ENCODE data around the gene COMMD3.

COMMD3 gene

GRCh38 chr10:22340329-22341189 lies 24.4 kb downstream of the COMMD3 start:
- no peaks in the 10 kb centered on the region for H3K36me3 ChIP-seq (ENCODE audit: control insufficient read depth, insufficient read depth, low read length)
- peak overlapping the region; percentile 71 for H3K4me3 ChIP-seq (ENCODE audit: low read depth, low read length)
- H3K9ac ChIP-seq (ENCODE audit: low read length): peak overlapping the region; percentile 42
- peaks cover 21% of the 10 kb centered on the region for H3K4me1 ChIP-seq (ENCODE audit: control insufficient read depth, insufficient read depth, low read length)
- peaks cover 100% of the 10 kb centered on the region for H3K27me3 ChIP-seq (ENCODE audit: control insufficient read depth, insufficient read depth, low read length)
- no peak overlapping the region for H3K27ac ChIP-seq (ENCODE audit: low read depth, low read length)
- no peaks in the 10 kb centered on the region for H3K9me3 ChIP-seq (ENCODE audit: control insufficient read depth, insufficient read depth, low read depth, low read length)

- H3K4me1 ChIP-seq (ENCODE audit: control insufficient read depth, insufficient read depth, low read length): peaks cover 21% of the 10 kb centered on the region
- H3K9ac ChIP-seq (ENCODE audit: low read length): no peak overlapping the region
- H3K9me3 ChIP-seq (ENCODE audit: control insufficient read depth, insufficient read depth, low read depth, low read length): no peaks in the 10 kb centered on the region
These were observed 25.2 kb downstream of the COMMD3 start for GRCh38 chr10:22341190-22341925.

GRCh38 chr10:22341926-22342196 lies 25.7 kb downstream of the COMMD3 start:
- peaks cover 100% of the 10 kb centered on the region for H3K27me3 ChIP-seq (ENCODE audit: control insufficient read depth, insufficient read depth, low read length)
- H3K27ac ChIP-seq (ENCODE audit: low read depth, low read length): no peak overlapping the region
- no peaks in the 10 kb centered on the region for H3K9me3 ChIP-seq (ENCODE audit: control insufficient read depth, insufficient read depth, low read depth, low read length)
- H3K36me3 ChIP-seq (ENCODE audit: control insufficient read depth, insufficient read depth, low read length): no peaks in the 10 kb centered on the region
- H3K4me1 ChIP-seq (ENCODE audit: control insufficient read depth, insufficient read depth, low read length): peaks cover 16% of the 10 kb centered on the region
- no peak overlapping the region for H3K9ac ChIP-seq (ENCODE audit: low read length)
- no peak overlapping the region for H3K4me3 ChIP-seq (ENCODE audit: low read depth, low read length)

More at GRCh38 chr10:22341190-22341925, 25.2 kb downstream of the COMMD3 start:
- H3K36me3 ChIP-seq (ENCODE audit: control insufficient read depth, insufficient read depth, low read length): no peaks in the 10 kb centered on the region
- H3K4me3 ChIP-seq (ENCODE audit: low read depth, low read length): peak overlapping the region; percentile 71
- H3K27me3 ChIP-seq (ENCODE audit: control insufficient read depth, insufficient read depth, low read length): peaks cover 100% of the 10 kb centered on the region
- no peak overlapping the region for H3K27ac ChIP-seq (ENCODE audit: low read depth, low read length)

- peaks cover 100% of the 10 kb centered on the region for H3K27me3 ChIP-seq (ENCODE audit: control insufficient read depth, insufficient read depth, low read length)
- no peak overlapping the region for H3K9ac ChIP-seq (ENCODE audit: low read length)
These were observed 26.2 kb downstream of the COMMD3 start for GRCh38 chr10:22342421-22342820.

GRCh38 chr10:22343731-22344130 lies 27.5 kb downstream of the COMMD3 start:
- no peaks in the 10 kb centered on the region for H3K36me3 ChIP-seq (ENCODE audit: control insufficient read depth, insufficient read depth, low read length)
- H3K27me3 ChIP-seq (ENCODE audit: control insufficient read depth, insufficient read depth, low read length): peaks cover 100% of the 10 kb centered on the region
- no peak overlapping the region for H3K4me3 ChIP-seq (ENCODE audit: low read depth, low read length)
- no peak overlapping the region for H3K27ac ChIP-seq (ENCODE audit: low read depth, low read length)
- H3K9me3 ChIP-seq (ENCODE audit: control insufficient read depth, insufficient read depth, low read depth, low read length): no peaks in the 10 kb centered on the region
- H3K4me1 ChIP-seq (ENCODE audit: control insufficient read depth, insufficient read depth, low read length): peaks cover 11% of the 10 kb centered on the region
- no peak overlapping the region for H3K9ac ChIP-seq (ENCODE audit: low read length)

More at GRCh38 chr10:22342421-22342820, 26.2 kb downstream of the COMMD3 start:
- H3K4me3 ChIP-seq (ENCODE audit: low read depth, low read length): no peak overlapping the region
- H3K27ac ChIP-seq (ENCODE audit: low read depth, low read length): no peak overlapping the region
- H3K9me3 ChIP-seq (ENCODE audit: control insufficient read depth, insufficient read depth, low read depth, low read length): no peaks in the 10 kb centered on the region
- no peaks in the 10 kb centered on the region for H3K36me3 ChIP-seq (ENCODE audit: control insufficient read depth, insufficient read depth, low read length)
- H3K4me1 ChIP-seq (ENCODE audit: control insufficient read depth, insufficient read depth, low read length): peaks cover 11% of the 10 kb centered on the region

GRCh38 chr10:22344249-22344648 lies 28.1 kb downstream of the COMMD3 start:
- Histone ChIP-seq H3K4me3 (ENCODE audit: low read depth, low read length) (no peak overlapping the region), H3K27me3 (ENCODE audit: control insufficient read depth, insufficient read depth, low read length) (peaks cover 98% of the 10 kb centered on the region), H3K27ac (ENCODE audit: low read depth, low read length) (no peak overlapping the region), H3K36me3 (ENCODE audit: control insufficient read depth, insufficient read depth, low read length) (no peaks in the 10 kb centered on the region), H3K9ac (ENCODE audit: low read length) (no peak overlapping the region), H3K9me3 (ENCODE audit: control insufficient read depth, insufficient read depth, low read depth, low read length) (no peaks in the 10 kb centered on the region), H3K4me1 (ENCODE audit: control insufficient read depth, insufficient read depth, low read length) (peaks cover 11% of the 10 kb centered on the region)

- peak overlapping the region; percentile 79 for H3K4me3 ChIP-seq (ENCODE audit: low read depth, low read length)
- H3K27me3 ChIP-seq (ENCODE audit: control insufficient read depth, insufficient read depth, low read length): peaks cover 96% of the 10 kb centered on the region
- H3K9me3 ChIP-seq (ENCODE audit: control insufficient read depth, insufficient read depth, low read depth, low read length): no peaks in the 10 kb centered on the region
- H3K9ac ChIP-seq (ENCODE audit: low read length): no peak overlapping the region
- no peaks in the 10 kb centered on the region for H3K36me3 ChIP-seq (ENCODE audit: control insufficient read depth, insufficient read depth, low read length)
- H3K27ac ChIP-seq (ENCODE audit: low read depth, low read length): no peak overlapping the region
- H3K4me1 ChIP-seq (ENCODE audit: control insufficient read depth, insufficient read depth, low read length): peaks cover 11% of the 10 kb centered on the region
These were observed 28.7 kb downstream of the COMMD3 start for GRCh38 chr10:22344781-22345300.

- Histone ChIP-seq H3K27ac (ENCODE audit: low read depth, low read length) (no peak within 1 kb of the TSS), H3K27me3 (ENCODE audit: control insufficient read depth, insufficient read depth, low read length) (peaks cover 89% of the 10 kb centered on the region)
These were observed 29.3 kb downstream of the COMMD3 start, which contains the start of gene SPAG6 for GRCh38 chr10:22345301-22346095. SPAG6 (plus strand) TSS chr10:22345496; CDS start chr10:22345612, 116 bp downstream.

GRCh38 chr10:22346096-22346661 lies 30.0 kb downstream of the COMMD3 start:
- H3K27me3 ChIP-seq (ENCODE audit: control insufficient read depth, insufficient read depth, low read length): peaks cover 82% of the 10 kb centered on the region
- H3K9ac ChIP-seq (ENCODE audit: low read length): no peak overlapping the region
- peak overlapping the region; percentile 79 for H3K4me3 ChIP-seq (ENCODE audit: low read depth, low read length)

More at GRCh38 chr10:22345301-22346095, 29.3 kb downstream of the COMMD3 start, which contains the start of gene SPAG6:
- Histone ChIP-seq H3K4me3 (ENCODE audit: low read depth, low read length) (peak within 1 kb of the TSS; percentile 79), H3K9me3 (ENCODE audit: control insufficient read depth, insufficient read depth, low read depth, low read length) (no peaks in the 10 kb centered on the region), H3K4me1 (ENCODE audit: control insufficient read depth, insufficient read depth, low read length) (peaks cover 11% of the 10 kb centered on the region), H3K9ac (ENCODE audit: low read length) (no peak within 1 kb of the TSS), H3K36me3 (ENCODE audit: control insufficient read depth, insufficient read depth, low read length) (no peaks in the 10 kb centered on the region)

GRCh38 chr10:22349755-22350154 lies 33.6 kb downstream of the COMMD3 start:
- Histone ChIP-seq H3K4me3 (ENCODE audit: low read depth, low read length) (no peak overlapping the region), H3K27me3 (ENCODE audit: control insufficient read depth, insufficient read depth, low read length) (peaks cover 50% of the 10 kb centered on the region), H3K4me1 (ENCODE audit: control insufficient read depth, insufficient read depth, low read length) (peaks cover 3% of the 10 kb centered on the region; the same call in 1 of the 2 replicates), H3K9ac (ENCODE audit: low read length) (no peak overlapping the region), H3K9me3 (ENCODE audit: control insufficient read depth, insufficient read depth, low read depth, low read length) (no peaks in the 10 kb centered on the region), H3K36me3 (ENCODE audit: control insufficient read depth, insufficient read depth, low read length) (no peaks in the 10 kb centered on the region), H3K27ac (ENCODE audit: low read depth, low read length) (no peak overlapping the region)

More at GRCh38 chr10:22346096-22346661, 30.0 kb downstream of the COMMD3 start:
- Histone ChIP-seq H3K27ac (ENCODE audit: low read depth, low read length) (no peak overlapping the region), H3K36me3 (ENCODE audit: control insufficient read depth, insufficient read depth, low read length) (no peaks in the 10 kb centered on the region), H3K4me1 (ENCODE audit: control insufficient read depth, insufficient read depth, low read length) (peaks cover 9% of the 10 kb centered on the region), H3K9me3 (ENCODE audit: control insufficient read depth, insufficient read depth, low read depth, low read length) (no peaks in the 10 kb centered on the region)
